Lower lobe of right lung (tissue), 2 donors: Measurements from ENCODE around the gene C2orf76. TPM values are rescaled to one million over a fixed set of nuclear protein-coding genes. Genes with fewer than 3 reads are reported as not detected.

Experiments
- ATAC-seq, 2 donors: fragments of 200-7000 bp; cut with Tn5 transposase; one replicate each; pipeline ENCODE4 v1.9.1; 2020 to 2022; ENCODE audit warnings: mild to moderate bottlenecking in 2 of 2, moderate library complexity in 2 of 2
- DNase-seq: peaks from one replicate; pipeline ENCODE4 v3.0.0-alpha.2; 2020
- H3K27ac ChIP-seq: fragments of 200-600 bp; one replicate; pipeline ENCODE4 v1.8.0; 2022
- H3K27me3 ChIP-seq: fragments of 200-600 bp; one replicate; pipeline ENCODE4 v1.8.0; 2022; ENCODE audit warnings: low read depth
- H3K36me3 ChIP-seq: fragments of 200-600 bp; one replicate; pipeline ENCODE4 v1.8.0; 2022; ENCODE audit warnings: mild to moderate bottlenecking
- H3K4me1 ChIP-seq: fragments of 200-600 bp; one replicate; pipeline ENCODE4 v1.8.0; 2022
- H3K4me3 ChIP-seq: fragments of 200-600 bp; one replicate; pipeline ENCODE4 v1.8.0; 2022; ENCODE audit warnings: mild to moderate bottlenecking
- H3K9me3 ChIP-seq: fragments of 200-600 bp; one replicate; pipeline ENCODE4 v1.8.0; 2022
- CTCF ChIP-seq: fragments of 200-600 bp; IDR thresholded peaks from one replicate; pipeline ENCODE4 v1.8.0; 2022; ENCODE audit warnings: antibody characterized with exemption, mild to moderate bottlenecking
- intact Hi-C: fragments of 100-400 bp; cut with DNase I; formaldehyde crosslinking; loops from one replicate; pipeline ENCODE4 v1.11.0; 2022
- total RNA-seq: library from RNA; stranded (reverse); fragmentation: NEBNext Ultra II Directional; extraction: Animal tissue kit (Norgen Biotek cat#: 25700); gene quantifications from one replicate; pipeline ENCODE4 v1.2.1, GENCODE V29; 2021
- donor health status: DM: no; HTN: yes; CAD: no; lungs with severe emphysema.

The C2orf76 gene
- total RNA-seq, 1 donor from 2014 or later: 11.6 TPM

- Histone ChIP-seq H3K9me3 (no peaks in the 10 kb centered on the region), H3K4me1 (no peaks in the 10 kb centered on the region), H3K27ac (no peak overlapping the region), H3K4me3 (no peak overlapping the region), H3K36me3 (no peaks in the 10 kb centered on the region), H3K27me3 (no peaks in the 10 kb centered on the region)
- no peak for TF ChIP-seq CTCF
- ATAC-seq (peak in 1 of 2 donors; percentile 26), DNase-seq (no peak)
- intact Hi-C loops: no loop called here
These were observed 30.6 kb upstream of the C2orf76 start for GRCh38 chr2:119397196-119397595.

GRCh38 chr2:119393971-119394748 lies 27.5 kb upstream of the C2orf76 start:
- H3K27me3 ChIP-seq: no peaks in the 10 kb centered on the region
- DNase-seq (no peak), ATAC-seq (no peak)
- no peaks in the 10 kb centered on the region for H3K9me3 ChIP-seq
- H3K4me3 ChIP-seq: no peak overlapping the region
- H3K4me1 ChIP-seq: peaks cover 11% of the 10 kb centered on the region
- intact Hi-C loops: no loop called here
- no peak overlapping the region for H3K27ac ChIP-seq
- TF ChIP-seq CTCF: no peak
- H3K36me3 ChIP-seq: no peaks in the 10 kb centered on the region

- intact Hi-C loops: no loop called here
These were observed 23.1 kb upstream of the C2orf76 start for GRCh38 chr2:119389615-119390306.

GRCh38 chr2:119387381-119388129 lies 20.9 kb upstream of the C2orf76 start:
- peak; percentile 28 for TF ChIP-seq CTCF
- Histone ChIP-seq H3K27ac (peak overlapping the region; percentile 70), H3K4me3 (no peak overlapping the region), H3K36me3 (no peaks in the 10 kb centered on the region), H3K4me1 (peaks cover 31% of the 10 kb centered on the region), H3K9me3 (no peaks in the 10 kb centered on the region), H3K27me3 (no peaks in the 10 kb centered on the region)
- peak; percentile 92 to 95 for ATAC-seq
- intact Hi-C loops: no loop called here
- peak; percentile 88 for DNase-seq

More at GRCh38 chr2:119389615-119390306, 23.1 kb upstream of the C2orf76 start:
- Histone ChIP-seq H3K27me3 (no peaks in the 10 kb centered on the region), H3K9me3 (no peaks in the 10 kb centered on the region), H3K36me3 (no peaks in the 10 kb centered on the region), H3K4me1 (peaks cover 31% of the 10 kb centered on the region), H3K4me3 (no peak overlapping the region), H3K27ac (peak overlapping the region; percentile 8)
- ATAC-seq: no peak
- no peak for TF ChIP-seq CTCF
- DNase-seq: no peak

GRCh38 chr2:119385466-119385865 lies 18.8 kb upstream of the C2orf76 start:
- DNase-seq: no peak
- no peak for TF ChIP-seq CTCF
- Histone ChIP-seq H3K27ac (no peak overlapping the region), H3K4me3 (no peak overlapping the region), H3K9me3 (no peaks in the 10 kb centered on the region), H3K36me3 (no peaks in the 10 kb centered on the region), H3K4me1 (peaks cover 31% of the 10 kb centered on the region), H3K27me3 (no peaks in the 10 kb centered on the region)
- intact Hi-C loops: no loop called here
- ATAC-seq: no peak
